ENCODE measurements around the gene FYN. TPM values are rescaled to one million over a fixed set of nuclear protein-coding genes. Genes with fewer than 3 reads are reported as not detected.

Gene FYN
- polyA plus RNA-seq, 1 donor (not counting 4 experiments of a cell fraction or from before 2014, with no cell fraction given), result 24.7 TPM

- DNase-seq (ENCODE audit: low read depth, low spot score) (no peak), FAIRE-seq (no peak)
- H3K27me3 ChIP-seq (ENCODE audit: control insufficient read depth, extremely low read depth, insufficient read depth, low read length), result no peaks in the 10 kb centered on the region
- no peak overlapping the region for H3K27ac ChIP-seq (ENCODE audit: control insufficient read depth, insufficient read depth, low read length)
- H3K9ac ChIP-seq (ENCODE audit: control insufficient read depth, extremely low read depth, insufficient read depth, low read length), result peak overlapping the region; percentile 42
- no peaks in the 10 kb centered on the region for H3K36me3 ChIP-seq (ENCODE audit: control insufficient read depth in 2 of 2, extremely low read depth in 1 of 2, insufficient read depth in 2 of 2, low read length in 2 of 2)
- H4K20me1 ChIP-seq (ENCODE audit: control insufficient read depth, extremely low read depth, insufficient read depth, low read length), result no peaks in the 10 kb centered on the region
- no peaks in the 10 kb centered on the region for H3K9me1 ChIP-seq (ENCODE audit: control insufficient read depth, extremely low read depth, insufficient read depth, low read length)
- no peaks in the 10 kb centered on the region for H3K4me1 ChIP-seq (ENCODE audit: control insufficient read depth, extremely low read depth, insufficient read depth, low read length)
- no peaks in the 10 kb centered on the region for H3K9me3 ChIP-seq (ENCODE audit: control insufficient read depth, low read depth, low read length)
- peak overlapping the region; percentile 20 for H2AFZ ChIP-seq (ENCODE audit: control insufficient read depth, low read length)
- H3K4me3 ChIP-seq (ENCODE audit: control insufficient read depth in 2 of 3, extremely low read depth in 1 of 3, insufficient read depth in 2 of 3, low read depth in 1 of 3, low read length in 3 of 3), result peak overlapping the region; percentile 66 to 83 (median 72)
- TF ChIP-seq, protein P1, sequence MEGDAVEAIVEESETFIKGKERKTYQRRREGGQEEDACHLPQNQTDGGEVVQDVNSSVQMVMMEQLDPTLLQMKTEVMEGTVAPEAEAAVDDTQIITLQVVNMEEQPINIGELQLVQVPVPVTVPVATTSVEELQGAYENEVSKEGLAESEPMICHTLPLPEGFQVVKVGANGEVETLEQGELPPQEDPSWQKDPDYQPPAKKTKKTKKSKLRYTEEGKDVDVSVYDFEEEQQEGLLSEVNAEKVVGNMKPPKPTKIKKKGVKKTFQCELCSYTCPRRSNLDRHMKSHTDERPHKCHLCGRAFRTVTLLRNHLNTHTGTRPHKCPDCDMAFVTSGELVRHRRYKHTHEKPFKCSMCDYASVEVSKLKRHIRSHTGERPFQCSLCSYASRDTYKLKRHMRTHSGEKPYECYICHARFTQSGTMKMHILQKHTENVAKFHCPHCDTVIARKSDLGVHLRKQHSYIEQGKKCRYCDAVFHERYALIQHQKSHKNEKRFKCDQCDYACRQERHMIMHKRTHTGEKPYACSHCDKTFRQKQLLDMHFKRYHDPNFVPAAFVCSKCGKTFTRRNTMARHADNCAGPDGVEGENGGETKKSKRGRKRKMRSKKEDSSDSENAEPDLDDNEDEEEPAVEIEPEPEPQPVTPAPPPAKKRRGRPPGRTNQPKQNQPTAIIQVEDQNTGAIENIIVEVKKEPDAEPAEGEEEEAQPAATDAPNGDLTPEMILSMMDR (optimal IDR thresholded peaks at IDR 0.05 in 1 of 3, IDR thresholded peaks at IDR 0.05 in 1 of 3, conservative IDR thresholded peaks at IDR 0.05 in 1 of 3; ENCODE audit: extremely low read depth in 1 of 3, insufficient read depth in 2 of 3, low read length in 3 of 3), result no peak
- TF ChIP-seq EZH2 (IDR thresholded peaks at IDR 0.05; ENCODE audit: low read length), result no peak
- H3K4me2 ChIP-seq (ENCODE audit: control insufficient read depth, extremely low read depth, insufficient read depth, low read depth, low read length), result peak overlapping the region; percentile 76
- dilution Hi-C loops (cut with MboI; ENCODE audit: extremely low pct_ligation_motif_present, low sequenced_read_pairs), result no loop called here
- peaks cover 31% of the 10 kb centered on the region for H3K79me2 ChIP-seq (ENCODE audit: control insufficient read depth, insufficient read depth, low read length)
Measured at GRCh38 chr6:111871725-111872400, 1.4 kb downstream of the FYN start.

DNA sequence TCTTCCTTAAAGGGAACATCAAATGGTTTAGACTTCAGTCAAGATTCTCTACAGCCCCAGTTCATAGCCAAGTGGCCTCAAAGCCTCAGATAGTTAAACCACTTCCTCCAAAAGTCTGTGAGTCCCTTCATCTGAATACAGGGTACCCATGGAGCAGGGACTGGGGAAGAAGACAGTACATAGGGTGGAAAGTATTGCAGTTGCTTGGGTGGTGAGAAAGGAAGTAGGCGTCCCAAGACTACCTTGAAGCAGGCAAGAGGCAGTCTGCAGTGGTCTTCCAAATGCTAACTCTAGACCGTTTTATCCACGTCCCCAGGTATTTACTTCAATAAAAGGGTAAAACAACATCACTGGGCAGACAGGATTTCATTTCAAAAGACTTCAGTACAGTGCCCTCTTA lies 2.0 kb downstream of the FYN start:
- no peak overlapping the region for H2AFZ ChIP-seq (ENCODE audit: control insufficient read depth, low read length)
- dilution Hi-C loops (cut with MboI; ENCODE audit: extremely low pct_ligation_motif_present, low sequenced_read_pairs), result no loop called here

More for the DNA sequence above, 2.0 kb downstream of the FYN start:
- Histone ChIP-seq H3K9me1 (ENCODE audit: control insufficient read depth, extremely low read depth, insufficient read depth, low read length) (no peaks in the 10 kb centered on the region), H3K27ac (ENCODE audit: control insufficient read depth, insufficient read depth, low read length) (no peak overlapping the region), H3K4me1 (ENCODE audit: control insufficient read depth, extremely low read depth, insufficient read depth, low read length) (no peaks in the 10 kb centered on the region), H3K9me3 (ENCODE audit: control insufficient read depth, low read depth, low read length) (no peaks in the 10 kb centered on the region), H3K79me2 (ENCODE audit: control insufficient read depth, insufficient read depth, low read length) (peaks cover 33% of the 10 kb centered on the region), H3K27me3 (ENCODE audit: control insufficient read depth, extremely low read depth, insufficient read depth, low read length) (no peaks in the 10 kb centered on the region), H3K4me3 (ENCODE audit: control insufficient read depth in 2 of 3, extremely low read depth in 1 of 3, insufficient read depth in 2 of 3, low read depth in 1 of 3, low read length in 3 of 3) (peak overlapping the region; percentile 1 to 83 (median 72)), H3K4me2 (ENCODE audit: control insufficient read depth, extremely low read depth, insufficient read depth, low read depth, low read length) (peak overlapping the region; percentile 76), H3K36me3 (ENCODE audit: control insufficient read depth in 2 of 2, extremely low read depth in 1 of 2, insufficient read depth in 2 of 2, low read length in 2 of 2) (no peaks in the 10 kb centered on the region), H3K9ac (ENCODE audit: control insufficient read depth, extremely low read depth, insufficient read depth, low read length) (no peak overlapping the region), H4K20me1 (ENCODE audit: control insufficient read depth, extremely low read depth, insufficient read depth, low read length) (no peaks in the 10 kb centered on the region)
- FAIRE-seq (no peak), DNase-seq (ENCODE audit: low read depth, low spot score) (no peak)
- TF ChIP-seq, protein P1 (optimal IDR thresholded peaks at IDR 0.05 in 1 of 3, IDR thresholded peaks at IDR 0.05 in 1 of 3, conservative IDR thresholded peaks at IDR 0.05 in 1 of 3; ENCODE audit: extremely low read depth in 1 of 3, insufficient read depth in 2 of 3, low read length in 3 of 3), result no peak
